ENCODE measurements around the gene PRDM12.
A peak's percentile ranks its signal among the peaks of the same experiment; 100 is the strongest.

Gene PRDM12

GRCh38 chr9:130665431-130666392 is 1.3 kb downstream of the PRDM12 start:
- peaks cover 70% of the 10 kb centered on the region for H3K27me3 ChIP-seq (ENCODE audit: low read depth)
- H3K36me3 ChIP-seq (replicated peaks): no peaks in the 10 kb centered on the region
- H3K4me1 ChIP-seq: no peaks in the 10 kb centered on the region; the same call in 1 of the 2 replicates
- DNase-seq (ENCODE audit: low spot score in 2 of 2): peak in 1 of 2 experiments; percentile 7
- in situ Hi-C loops (cut with MboI; ENCODE audit: low sequenced_read_pairs): no loop called here
- H3K9me3 ChIP-seq: no peaks in the 10 kb centered on the region
- H3K4me3 ChIP-seq: 0 out of 2 replicates have a peak overlapping the region, but pooled peaks have one; percentile 3

- in situ Hi-C loops (cut with MboI; ENCODE audit: low sequenced_read_pairs): no loop called here
- Histone ChIP-seq H3K4me3 (no peak overlapping the region), H3K36me3 (replicated peaks) (no peaks in the 10 kb centered on the region)
Measured at GRCh38 chr9:130666393-130667119, 2.2 kb downstream of the PRDM12 start.

GRCh38 chr9:130667120-130667435 is 2.7 kb downstream of the PRDM12 start:
- H3K36me3 ChIP-seq (replicated peaks): no peaks in the 10 kb centered on the region
- in situ Hi-C loops (cut with MboI; ENCODE audit: low sequenced_read_pairs): no loop called here
- no peaks in the 10 kb centered on the region for H3K9me3 ChIP-seq
- DNase-seq (ENCODE audit: low spot score in 2 of 2): no peak
- H3K27me3 ChIP-seq (ENCODE audit: low read depth): peaks cover 57% of the 10 kb centered on the region
- no peaks in the 10 kb centered on the region; the same call in 1 of the 2 replicates for H3K4me1 ChIP-seq
- H3K4me3 ChIP-seq: no peak overlapping the region

More at GRCh38 chr9:130666393-130667119, 2.2 kb downstream of the PRDM12 start:
- Histone ChIP-seq H3K9me3 (no peaks in the 10 kb centered on the region), H3K27me3 (ENCODE audit: low read depth) (peaks cover 62% of the 10 kb centered on the region), H3K4me1 (no peaks in the 10 kb centered on the region; the same call in 1 of the 2 replicates)
- no peak for DNase-seq (ENCODE audit: low spot score in 2 of 2)

- Histone ChIP-seq H3K27me3 (ENCODE audit: low read depth) (peaks cover 45% of the 10 kb centered on the region), H3K36me3 (replicated peaks) (no peaks in the 10 kb centered on the region), H3K9me3 (no peaks in the 10 kb centered on the region), H3K4me1 (no peaks in the 10 kb centered on the region; the same call in 1 of the 2 replicates), H3K4me3 (no peak overlapping the region)
- DNase-seq (ENCODE audit: low spot score in 2 of 2): no peak
- in situ Hi-C loops (cut with MboI; ENCODE audit: low sequenced_read_pairs): no loop called here
Measured at GRCh38 chr9:130668196-130668595, 3.8 kb downstream of the PRDM12 start.

DNA sequence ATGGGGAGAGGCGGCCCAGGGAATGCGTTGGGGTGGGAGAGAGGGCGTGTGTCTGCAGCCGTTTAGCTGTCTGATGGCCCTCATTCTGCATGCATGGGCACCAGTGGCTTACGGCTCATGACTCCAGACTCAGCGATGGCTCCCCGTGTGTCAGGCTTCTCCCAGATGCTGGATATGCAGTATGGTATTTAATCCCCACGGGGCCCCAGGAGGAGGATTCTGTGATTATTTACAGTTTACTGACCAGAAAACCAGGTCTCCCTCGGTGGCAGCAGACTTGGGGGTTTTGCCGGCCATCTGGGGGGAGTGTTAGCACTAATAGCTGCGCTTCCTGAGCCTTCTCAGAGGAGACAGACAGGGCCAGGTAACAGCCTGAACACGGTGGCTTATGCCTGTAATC is 4.3 kb downstream of the PRDM12 start:
- DNase-seq (ENCODE audit: low spot score in 2 of 2): no peak
- Histone ChIP-seq H3K27me3 (ENCODE audit: low read depth) (peaks cover 41% of the 10 kb centered on the region), H3K4me3 (no peak overlapping the region), H3K36me3 (replicated peaks) (no peaks in the 10 kb centered on the region), H3K4me1 (no peaks in the 10 kb centered on the region; the same call in 1 of the 2 replicates), H3K9me3 (no peaks in the 10 kb centered on the region)
- in situ Hi-C loops (cut with MboI; ENCODE audit: low sequenced_read_pairs): no loop called here

GRCh38 chr9:130669965-130670364 is 5.6 kb downstream of the PRDM12 start:
- Histone ChIP-seq H3K4me3 (no peak overlapping the region), H3K27me3 (ENCODE audit: low read depth) (peaks cover 28% of the 10 kb centered on the region), H3K4me1 (no peaks in the 10 kb centered on the region; the same call in 1 of the 2 replicates), H3K9me3 (no peaks in the 10 kb centered on the region), H3K36me3 (replicated peaks) (no peaks in the 10 kb centered on the region)
- in situ Hi-C loops (cut with MboI; ENCODE audit: low sequenced_read_pairs): no loop called here
- DNase-seq (ENCODE audit: low spot score in 2 of 2): no peak

DNA sequence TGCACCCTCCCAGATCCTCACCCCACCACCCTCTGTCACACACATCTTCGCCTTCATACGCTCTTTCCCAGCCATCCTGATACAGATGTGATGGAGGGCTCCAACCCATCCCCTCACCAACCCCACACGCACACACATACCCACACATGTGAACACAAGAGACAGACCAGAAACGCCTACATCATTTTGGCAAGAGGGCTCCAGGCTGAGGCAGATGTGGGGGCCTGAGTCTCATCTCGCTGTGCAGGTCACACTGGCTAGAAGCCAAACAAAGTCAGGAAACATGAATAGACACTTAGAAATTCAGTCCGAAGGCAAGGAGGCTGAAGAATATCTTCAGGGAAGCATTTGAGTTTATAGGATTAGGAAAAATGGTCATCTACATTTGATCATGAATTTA is 6.2 kb downstream of the PRDM12 start:
- H3K9me3 ChIP-seq: no peaks in the 10 kb centered on the region
- no peak overlapping the region for H3K4me3 ChIP-seq
- no peaks in the 10 kb centered on the region for H3K4me1 ChIP-seq
- no peak for DNase-seq (ENCODE audit: low spot score in 2 of 2)
- in situ Hi-C loops (cut with MboI; ENCODE audit: low sequenced_read_pairs): no loop called here
- H3K36me3 ChIP-seq (replicated peaks): no peaks in the 10 kb centered on the region
- H3K27me3 ChIP-seq (ENCODE audit: low read depth): peaks cover 22% of the 10 kb centered on the region

GRCh38 chr9:130672466-130672865 is 8.1 kb downstream of the PRDM12 start:
- Histone ChIP-seq H3K36me3 (replicated peaks) (no peaks in the 10 kb centered on the region), H3K4me3 (no peak overlapping the region), H3K27me3 (ENCODE audit: low read depth) (peaks cover 4% of the 10 kb centered on the region), H3K9me3 (no peaks in the 10 kb centered on the region), H3K4me1 (no peaks in the 10 kb centered on the region)
- no peak for DNase-seq (ENCODE audit: low spot score in 2 of 2)
- in situ Hi-C loops (cut with MboI; ENCODE audit: low sequenced_read_pairs): no loop called here

DNA sequence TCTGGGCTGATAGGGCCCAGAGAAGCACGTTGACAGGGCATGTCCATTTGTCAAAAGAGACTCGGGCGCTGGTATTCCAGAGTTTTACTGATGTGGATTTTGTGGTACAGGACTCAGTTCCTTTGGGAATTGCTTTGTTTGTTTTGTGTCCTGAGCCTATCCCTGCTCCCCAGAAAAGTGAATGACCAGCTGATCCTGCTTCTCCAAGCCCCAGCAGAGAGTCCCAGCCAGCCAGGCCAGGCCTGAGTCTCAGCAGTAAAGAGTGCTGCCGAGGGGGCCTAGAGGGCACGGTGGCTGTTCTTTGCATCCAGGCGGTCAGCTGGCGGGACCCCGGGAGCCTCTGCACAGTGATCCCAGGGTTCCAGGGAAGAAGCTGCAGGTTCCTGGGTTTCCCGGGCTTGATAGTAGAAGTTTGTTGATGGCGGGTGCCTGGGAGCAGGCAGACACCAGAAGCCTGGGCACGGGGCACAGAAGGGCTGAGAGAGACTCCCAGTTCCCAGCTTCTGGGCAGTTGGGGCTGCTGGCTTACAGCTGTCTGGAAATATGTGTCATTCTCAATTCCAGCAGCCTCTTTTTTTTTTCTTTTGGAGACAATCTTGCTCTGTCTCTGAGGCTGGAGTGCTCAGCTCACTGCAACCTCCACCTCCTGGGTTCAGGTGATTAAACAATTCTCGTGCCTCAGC is 8.7 kb downstream of the PRDM12 start:
- no peak for DNase-seq (ENCODE audit: low spot score in 2 of 2)
- Histone ChIP-seq H3K9me3 (no peaks in the 10 kb centered on the region), H3K36me3 (replicated peaks) (no peaks in the 10 kb centered on the region), H3K27me3 (ENCODE audit: low read depth) (no peaks in the 10 kb centered on the region), H3K4me3 (no peak overlapping the region), H3K4me1 (no peaks in the 10 kb centered on the region)
- in situ Hi-C loops (cut with MboI; ENCODE audit: low sequenced_read_pairs): no loop called here

- in situ Hi-C loops (cut with MboI; ENCODE audit: low sequenced_read_pairs): no loop called here
- no peak overlapping the region for H3K4me3 ChIP-seq
- no peak for DNase-seq (ENCODE audit: low spot score in 2 of 2)
- H3K36me3 ChIP-seq (replicated peaks): no peaks in the 10 kb centered on the region
- no peaks in the 10 kb centered on the region for H3K4me1 ChIP-seq
- no peaks in the 10 kb centered on the region for H3K27me3 ChIP-seq (ENCODE audit: low read depth)
- H3K9me3 ChIP-seq: no peaks in the 10 kb centered on the region
Measured at GRCh38 chr9:130675396-130675795, 11.0 kb downstream of the PRDM12 start.

- no peak for DNase-seq (ENCODE audit: low spot score in 2 of 2)
- H3K4me3 ChIP-seq: no peak overlapping the region
- H3K4me1 ChIP-seq: peaks cover 7% of the 10 kb centered on the region
- H3K27me3 ChIP-seq (ENCODE audit: low read depth): no peaks in the 10 kb centered on the region
- no peaks in the 10 kb centered on the region for H3K36me3 ChIP-seq (replicated peaks)
- in situ Hi-C loops (cut with MboI; ENCODE audit: low sequenced_read_pairs): no loop called here
- H3K9me3 ChIP-seq: no peaks in the 10 kb centered on the region
Measured at GRCh38 chr9:130677252-130677651, 12.9 kb downstream of the PRDM12 start.

- in situ Hi-C loops (cut with MboI; ENCODE audit: low sequenced_read_pairs): no loop called here
- DNase-seq (ENCODE audit: low spot score in 2 of 2): peak; percentile 79 to 86
- peak overlapping the region; percentile 44 for H3K4me3 ChIP-seq
- H3K36me3 ChIP-seq (replicated peaks): no peaks in the 10 kb centered on the region
- H3K9me3 ChIP-seq: peaks cover 5% of the 10 kb centered on the region
- H3K4me1 ChIP-seq: peaks cover 9% of the 10 kb centered on the region
- no peaks in the 10 kb centered on the region for H3K27me3 ChIP-seq (ENCODE audit: low read depth)
Measured at GRCh38 chr9:130680836-130681768, 16.7 kb downstream of the PRDM12 start.

All from HAP-1 (cell line).